Raji (cell line): ENCODE results near the gene CHCHD6.
A peak's percentile ranks its signal among the peaks of the same experiment; 100 is the strongest.

Experiments used
- POLR2A ChIP-seq: IDR thresholded peaks from 2 replicates; pipeline ENCODE4 v1.6.1; 2011; ENCODE audit warnings: low read depth, low read length, control low read depth; ENCODE audit not compliant: insufficient read depth

CHCHD6 gene

GRCh38 chr3:126703512-126704493 is at the start of gene CHCHD6:
Gene CHCHD6 (plus strand): TSS chr3:126704240. CDS start chr3:126704313, 73 bp downstream.
- peak; percentile 52 for TF ChIP-seq POLR2A

DNA sequence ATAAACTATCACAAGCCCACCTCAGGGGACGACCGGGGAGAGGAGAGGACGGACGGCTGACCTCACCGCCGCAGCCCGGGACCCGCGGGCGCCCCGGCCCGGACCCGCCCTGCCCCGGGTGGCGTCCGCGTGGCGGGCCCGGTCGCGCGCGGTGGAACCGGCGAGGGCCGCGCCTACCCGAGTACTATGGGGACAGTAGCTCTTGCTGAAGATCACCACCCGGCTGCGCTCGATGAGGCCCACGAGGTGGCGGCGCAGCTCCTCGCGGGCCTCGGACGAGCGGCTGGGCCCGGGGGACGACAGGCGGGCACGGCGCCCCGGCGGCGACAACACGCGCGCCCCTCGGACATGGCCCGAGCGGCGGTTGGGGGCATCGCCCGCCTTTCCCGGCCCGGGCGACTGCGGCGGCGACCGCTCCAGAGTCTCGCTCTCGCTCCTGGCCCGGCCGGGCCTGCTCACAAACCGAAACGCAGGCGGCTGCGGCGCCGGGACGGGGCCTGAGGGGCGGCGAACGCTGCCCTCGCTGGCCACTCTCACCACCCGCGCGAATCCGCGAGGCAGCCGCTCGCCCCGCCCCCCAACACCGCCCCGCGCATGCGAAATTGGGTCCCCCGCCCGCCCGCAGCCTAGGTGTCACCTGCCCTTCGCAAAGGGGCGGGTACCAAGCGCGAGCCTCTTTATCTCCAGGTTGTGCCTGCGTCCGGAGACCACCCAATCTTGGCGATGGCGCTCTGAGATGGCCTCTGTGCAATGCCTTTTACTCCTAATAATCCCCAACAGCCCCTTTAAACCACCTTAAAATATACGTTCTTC is 49.3 kb upstream of the CHCHD6 start, which contains the start of gene TXNRD3:
TSS of gene TXNRD3 (minus strand) at position 554 of the 813 bp plus-strand sequence.
- no peak for TF ChIP-seq POLR2A

GRCh38 chr3:126655887-126656286 is 48.2 kb upstream of the CHCHD6 start:
- no peak for TF ChIP-seq POLR2A

DNA sequence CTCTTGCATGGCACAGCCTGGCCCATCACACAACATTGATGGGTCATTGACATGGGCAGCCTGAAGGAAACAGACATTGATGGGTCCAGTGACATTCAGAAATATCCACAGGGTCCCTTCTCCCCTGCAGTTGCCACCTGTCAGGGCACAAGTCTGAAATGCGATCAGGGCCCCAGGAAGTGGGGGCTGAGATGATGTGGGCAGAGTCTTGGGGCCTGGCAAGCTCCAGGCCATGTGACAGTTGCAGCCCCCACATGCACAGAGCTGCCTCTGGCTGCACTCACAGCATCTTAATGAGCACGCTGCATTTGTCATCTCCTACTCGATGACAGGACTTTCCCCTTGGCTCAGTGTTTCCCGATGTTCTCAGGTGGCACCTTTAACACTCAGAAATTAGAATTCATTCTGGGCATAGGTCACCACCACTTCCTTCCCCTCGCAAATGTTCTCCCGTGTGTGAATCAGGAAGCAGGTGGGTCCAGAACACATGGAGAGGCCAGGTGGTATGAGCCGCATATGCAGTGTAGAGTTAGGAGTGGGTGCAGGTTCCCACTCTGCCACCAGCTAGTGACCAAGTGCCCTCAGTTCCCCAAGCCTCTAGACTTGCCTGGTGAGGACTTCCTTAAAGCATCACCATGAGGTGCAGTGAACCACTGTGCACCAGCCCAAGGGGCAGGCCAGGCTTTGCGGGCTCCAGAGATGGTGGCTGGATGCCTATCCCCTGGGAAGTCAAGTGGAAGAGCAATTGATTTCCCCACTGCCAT is 47.5 kb upstream of the CHCHD6 start:
- no peak for TF ChIP-seq POLR2A

GRCh38 chr3:126657901-126658300 is 46.1 kb upstream of the CHCHD6 start:
- no peak for TF ChIP-seq POLR2A

GRCh38 chr3:126658584-126658983 is 45.5 kb upstream of the CHCHD6 start:
- TF ChIP-seq POLR2A, result no peak

- TF ChIP-seq POLR2A, result no peak
Measured at GRCh38 chr3:126659915-126660886, 43.8 kb upstream of the CHCHD6 start.

DNA sequence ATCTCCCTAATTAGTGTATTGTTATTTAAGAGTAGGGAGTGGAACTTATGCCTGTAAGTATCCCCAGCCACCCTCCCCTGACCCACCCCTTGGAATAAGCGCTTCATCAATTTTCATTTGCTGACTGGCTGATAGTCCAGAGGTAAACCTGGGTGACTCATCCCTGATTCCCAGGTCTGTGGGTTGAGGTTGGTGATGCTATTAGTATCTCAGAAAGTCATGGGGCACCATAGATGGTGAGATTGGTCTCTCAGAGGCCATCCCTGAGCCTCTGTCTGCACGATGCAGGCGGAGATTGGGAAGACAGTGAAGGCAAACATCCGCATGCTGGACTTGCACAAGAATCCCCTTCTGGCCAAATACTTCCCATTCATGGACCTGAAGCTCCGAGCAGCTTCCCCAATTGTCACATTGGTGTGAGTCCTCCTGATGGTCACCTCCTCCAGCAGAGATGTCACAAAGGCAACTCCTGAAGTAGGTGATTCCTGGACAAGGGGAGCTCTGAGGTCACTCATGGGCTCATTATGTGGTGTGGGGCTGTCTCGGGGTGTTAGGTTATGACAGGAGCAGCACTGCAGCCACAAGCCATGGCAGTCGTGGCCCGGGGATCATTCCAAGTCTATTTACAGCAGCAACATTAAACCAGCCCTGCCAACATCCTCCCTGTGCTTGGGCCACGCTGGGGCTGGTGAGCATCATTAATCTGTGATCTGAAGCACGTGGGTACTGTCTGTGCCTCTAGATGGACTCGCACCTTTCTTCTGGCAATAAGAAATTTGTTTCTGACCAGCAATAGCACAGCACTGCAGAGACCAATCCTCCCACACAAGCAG is 42.3 kb upstream of the CHCHD6 start:
- TF ChIP-seq POLR2A, result no peak

DNA sequence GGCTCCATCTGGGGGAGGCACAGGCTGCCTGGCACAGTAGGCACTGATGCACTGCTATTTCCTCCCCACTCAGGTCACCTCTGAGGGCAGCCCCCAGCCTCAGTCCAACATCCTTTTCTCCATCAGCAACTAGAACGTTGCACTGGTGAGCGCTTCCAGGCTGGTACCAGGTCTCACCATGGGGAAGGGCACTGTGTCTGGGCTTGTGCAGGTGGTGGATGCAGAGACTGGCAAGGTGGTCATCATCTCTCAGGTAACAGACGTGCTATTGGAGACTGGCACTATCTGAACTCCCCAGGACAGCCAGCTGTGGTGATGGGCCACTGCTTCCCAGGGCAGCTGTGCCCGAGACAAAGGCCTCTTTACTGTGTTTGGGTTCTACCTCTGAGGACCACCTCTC is 40.8 kb upstream of the CHCHD6 start:
- TF ChIP-seq POLR2A, result no peak

- no peak for TF ChIP-seq POLR2A
Measured at GRCh38 chr3:126663750-126664149, 40.3 kb upstream of the CHCHD6 start.

DNA sequence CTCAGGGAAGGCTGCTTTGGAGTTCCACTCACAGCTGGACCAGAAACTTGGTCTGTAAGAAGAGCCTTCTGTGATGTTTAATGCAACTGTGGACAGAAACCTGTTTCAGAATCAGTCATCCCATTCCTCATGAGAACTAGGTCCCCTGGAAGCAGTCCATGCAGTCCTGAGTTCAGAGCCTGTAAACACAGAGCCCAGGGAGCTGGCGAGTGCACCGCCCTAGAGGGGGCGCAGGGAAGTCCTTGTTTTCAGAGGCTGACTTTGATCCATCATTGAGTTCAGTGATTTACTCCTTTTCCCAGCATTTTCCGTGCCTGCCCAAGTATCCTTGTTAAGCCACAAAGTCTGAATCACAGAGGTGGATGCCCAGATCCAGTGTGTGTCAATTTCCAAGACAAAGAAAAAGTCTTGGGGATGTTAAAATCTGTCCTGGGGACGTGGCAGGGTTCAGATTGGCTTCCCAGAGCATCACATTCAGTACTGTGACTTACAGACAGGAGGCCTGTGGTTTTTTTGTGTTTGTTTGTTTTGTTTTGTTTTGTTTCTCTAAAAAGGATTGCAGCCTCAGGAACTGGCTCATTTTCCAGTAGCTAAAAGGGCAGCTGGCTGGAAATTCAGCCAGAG is 39.3 kb upstream of the CHCHD6 start:
- no peak for TF ChIP-seq POLR2A

DNA sequence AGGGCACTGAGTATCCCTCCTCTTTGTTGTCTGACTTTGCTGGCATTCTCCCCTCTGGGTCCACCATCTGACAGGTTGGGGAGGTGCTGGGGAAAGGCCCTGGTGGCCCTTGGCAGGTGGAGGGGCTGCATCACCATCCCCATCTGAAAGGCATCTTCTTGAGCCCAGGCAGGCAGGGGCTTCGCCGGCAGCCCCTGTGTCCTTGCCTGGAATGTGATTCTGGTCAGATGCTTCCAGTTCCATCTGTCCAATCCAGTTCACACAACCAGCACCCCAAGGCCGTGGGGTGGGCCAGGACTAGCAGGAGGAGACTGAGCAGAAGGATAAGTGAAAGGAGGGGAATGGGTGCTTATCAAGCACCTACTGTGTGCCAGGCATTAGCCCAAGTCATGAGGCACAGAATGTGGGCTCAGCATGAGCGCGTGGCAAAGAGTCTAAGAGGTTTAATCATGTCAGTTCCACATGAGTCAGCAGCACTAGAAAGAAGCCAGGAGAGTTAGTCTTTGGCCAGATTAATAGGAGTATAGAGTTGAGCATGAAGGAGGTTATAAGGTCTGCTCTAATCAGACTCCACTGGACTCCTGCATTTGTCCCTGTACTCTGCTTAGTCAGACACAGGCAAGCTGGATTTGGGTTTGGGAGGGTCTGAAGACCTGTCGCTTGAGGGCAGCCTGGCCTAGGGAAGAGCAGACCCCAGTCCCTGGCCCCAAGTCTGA is 38.7 kb upstream of the CHCHD6 start:
- no peak for TF ChIP-seq POLR2A

DNA sequence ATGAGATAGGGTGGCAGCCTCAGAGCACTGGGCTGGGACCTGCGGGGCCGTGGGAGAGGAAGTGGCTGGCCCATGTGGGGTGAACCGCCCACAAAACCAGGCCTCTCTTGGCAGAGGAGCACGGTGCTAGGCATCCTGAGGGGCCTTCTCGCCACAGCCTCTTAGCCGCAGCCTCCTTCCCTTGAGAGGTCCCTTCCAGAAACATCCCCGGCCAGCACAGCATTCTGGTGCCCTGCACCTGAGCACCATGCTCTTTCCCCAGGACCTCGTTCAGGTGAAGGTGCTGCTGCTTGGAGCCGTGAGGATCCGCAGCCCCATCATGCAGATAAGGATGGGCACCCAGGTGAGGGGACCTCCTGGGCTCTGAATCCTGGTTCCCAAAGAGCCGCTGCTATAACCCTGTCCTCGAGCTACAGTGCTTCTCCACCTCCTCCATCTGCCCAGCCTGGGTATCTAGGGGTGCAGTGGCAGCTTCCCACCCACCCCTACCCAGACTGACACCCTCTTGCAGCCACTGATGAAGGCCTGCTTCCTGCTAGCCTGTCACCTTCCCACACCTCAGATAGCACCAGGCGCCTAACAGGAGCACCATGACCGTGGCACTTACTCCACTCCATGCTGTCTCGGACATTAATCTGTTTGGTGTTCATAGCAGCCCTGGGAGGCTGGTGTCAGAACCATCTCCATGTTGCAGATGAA is 37.9 kb upstream of the CHCHD6 start:
- no peak for TF ChIP-seq POLR2A
